Naive thymus-derived CD4-positive, alpha-beta T cell (primary cell): ENCODE results near the gene EYA3. TPM values are rescaled to one million over a fixed set of nuclear protein-coding genes. Genes with fewer than 3 reads are reported as not detected.

ENCODE experiments used
- ATAC-seq: fragments of 150-1000 bp; cut with Tn5 transposase; 2 replicates; pipeline ENCODE4 v1.10.0; 2021; ENCODE audit warnings: mild to moderate bottlenecking, moderate library complexity
- CTCF ChIA-PET: fragments of 350-600 bp; sonication (Branson Sonifier 250); formaldehyde crosslinking; loops from one replicate; lab custom pipeline; 2021; ENCODE audit warnings: antibody characterized with exemption; lab: Charles Lee
- POLR2A ChIA-PET: fragments of 350-600 bp; sonication (Branson Sonifier 250); formaldehyde crosslinking; loops from one replicate; lab custom pipeline; 2021; ENCODE audit warnings: antibody characterized with exemption, inconsistent platforms; lab: Charles Lee
- DNase-seq, 9 donors: peaks; one replicate each; pipeline versions ENCODE4 v3.0.0 to v3.0.0-alpha.2; 2020 to 2022; ENCODE audit warnings: mixed read lengths in 1 of 9
- H3K27ac ChIP-seq: one replicate; pipeline ENCODE4 v1.7.0; 2013; ENCODE audit warnings: mild to moderate bottlenecking, low read depth, low read length, moderate library complexity
- H3K27me3 ChIP-seq, 2 donors: one replicate each; pipeline ENCODE4 v1.7.0; 2013; ENCODE audit warnings: low read length in 2 of 2, mild to moderate bottlenecking in 2 of 2, moderate library complexity in 2 of 2; ENCODE audit not compliant: control insufficient read depth in 2 of 2, insufficient read depth in 2 of 2
- H3K36me3 ChIP-seq, 3 experiments: 1 replicate in 2 of 3; 2 replicates in 1 of 3; pipeline ENCODE4 v1.7.0; 2013; ENCODE audit warnings: low read length in 3 of 3, mild to moderate bottlenecking in 3 of 3, moderate library complexity in 1 of 3; ENCODE audit not compliant: insufficient read depth in 3 of 3, control insufficient read depth in 2 of 3
- H3K4me1 ChIP-seq, 2 donors: one replicate each; pipeline ENCODE4 v1.7.0; 2013; ENCODE audit warnings: low read length in 2 of 2, mild to moderate bottlenecking in 2 of 2, moderate library complexity in 1 of 2; ENCODE audit not compliant: control insufficient read depth in 2 of 2, insufficient read depth in 2 of 2
- H3K4me3 ChIP-seq: 2 replicates; pipeline ENCODE4 v1.7.0; 2013; ENCODE audit warnings: mild to moderate bottlenecking, low read length
- H3K9me3 ChIP-seq, 3 experiments: 1 replicate in 2 of 3; 2 replicates in 1 of 3; pipeline ENCODE4 v1.7.0; 2013; ENCODE audit warnings: low read length in 3 of 3; ENCODE audit not compliant: control insufficient read depth in 2 of 3
- H3K27ac Mint-ChIP-seq, 9 donors: one replicate each; pipeline ENCODE4 v1.8.0; 2020 to 2022; ENCODE audit warnings: mixed read lengths in 9 of 9, mild to moderate bottlenecking in 8 of 9, moderate library complexity in 5 of 9, inconsistent platforms in 2 of 9
- H3K27me3 Mint-ChIP-seq, 5 donors: one replicate each; pipeline ENCODE4 v1.8.0; 2021 to 2022; ENCODE audit warnings: mixed read lengths in 5 of 5, mild to moderate bottlenecking in 1 of 5
- H3K36me3 Mint-ChIP-seq, 5 donors: one replicate each; pipeline ENCODE4 v1.8.0; 2020 to 2022; ENCODE audit warnings: mixed read lengths in 5 of 5, mild to moderate bottlenecking in 3 of 5, inconsistent platforms in 1 of 5
- H3K4me1 Mint-ChIP-seq, 7 donors: one replicate each; pipeline ENCODE4 v1.8.0; 2020 to 2022; ENCODE audit warnings: mixed read lengths in 7 of 7, mild to moderate bottlenecking in 3 of 7, inconsistent platforms in 1 of 7
- H3K4me3 Mint-ChIP-seq, 10 donors: one replicate each; pipeline ENCODE4 v1.8.0; 2020 to 2022; ENCODE audit warnings: mild to moderate bottlenecking in 10 of 10, mixed read lengths in 10 of 10, moderate library complexity in 6 of 10, inconsistent platforms in 2 of 10
- H3K9me3 Mint-ChIP-seq, 11 donors: one replicate each; pipeline ENCODE4 v1.8.0; 2020 to 2022; ENCODE audit warnings: mixed read lengths in 11 of 11, mild to moderate bottlenecking in 4 of 11, inconsistent platforms in 1 of 11, moderate library complexity in 1 of 11
- intact Hi-C, 2 donors: fragments of 100-400 bp; cut with micrococcal nuclease; formaldehyde crosslinking; loops; one replicate each; pipeline ENCODE4 v1.15.1; 2023
- polyA plus RNA-seq, 2 donors: library from polyadenylated mRNA; unstranded; fragments of 300-500 nt; fragmentation: Illumina TruSeq; gene quantifications; one replicate each; pipeline ENCODE4 v1.2.3, GENCODE V29; 2021
- total RNA-seq, 6 experiments: library from RNA in 5 of 6; stranded (reverse) in 5 of 6; gene quantifications; 1 replicate in 5 of 6; 2 replicates in 1 of 6; pipeline ENCODE4 v1.2.3 and lab custom pipeline; 2021 to 2026

Gene EYA3
- total and polyA plus RNA-seq, 7 experiments from 2014 or later: 4.9 to 31.7 (median 18.6) TPM

- intact Hi-C loops: no loop called here
- ChIA-PET POLR2A (interaction anchor here (1.1 kb wide), 1 partner anchor 9 kb away, joined by 3 read pairs; no protein-coding TSS in a partner anchor), CTCF (interaction anchor here (1.1 kb wide), 1 partner anchor 73 kb away, joined by 3 read pairs; no protein-coding TSS in a partner anchor)
- peaks cover 5 to 17% (median 11%) of the 10 kb centered on the region in 5 donors for H3K27me3 Mint-ChIP-seq
- DNase-seq (no peak), ATAC-seq (peak; percentile 51)
- peak overlapping the region in 1 of 10 donors; percentile 57 for H3K4me3 Mint-ChIP-seq
- Histone ChIP-seq H3K4me3 (no peak overlapping the region), H3K9me3 (no peaks in the 10 kb centered on the region), H3K27ac (no peak overlapping the region), H3K4me1 (peaks cover 0 to 6% of the 10 kb centered on the region in 2 donors), H3K36me3 (no peaks in the 10 kb centered on the region), H3K27me3 (no peaks in the 10 kb centered on the region)
- no peaks in the 10 kb centered on the region for H3K9me3 Mint-ChIP-seq
- peaks cover 7 to 45% (median 12%) of the 10 kb centered on the region in 7 donors for H3K4me1 Mint-ChIP-seq
- H3K27ac Mint-ChIP-seq: no peak overlapping the region
- H3K36me3 Mint-ChIP-seq: peaks cover 0 to 3% (median 0%) of the 10 kb centered on the region in 5 donors
Measured at GRCh38 chr1:27931759-27932158, 156.7 kb downstream of the EYA3 start.

- H3K9me3 ChIP-seq: no peaks in the 10 kb centered on the region
- H3K27ac ChIP-seq: no peak overlapping the region
- Mint-ChIP-seq H3K9me3 (no peaks in the 10 kb centered on the region), H3K27ac (peak overlapping the region in 1 of 9 donors; percentile 30), H3K36me3 (peaks cover 0 to 3% (median 0%) of the 10 kb centered on the region in 5 donors), H3K4me3 (peak overlapping the region in 1 of 10 donors; percentile 26), H3K4me1 (peaks cover 7 to 45% (median 12%) of the 10 kb centered on the region in 7 donors), H3K27me3 (peaks cover 5 to 18% (median 11%) of the 10 kb centered on the region in 5 donors)
- DNase-seq (no peak), ATAC-seq (no peak)
- CTCF ChIA-PET: interaction anchor here (1.1 kb wide), 1 partner anchor 72 kb away, joined by 3 read pairs; no protein-coding TSS in a partner anchor
- POLR2A ChIA-PET: interaction anchor here (1.1 kb wide), 1 partner anchor 9 kb away, joined by 3 read pairs; no protein-coding TSS in a partner anchor
- H3K4me3 ChIP-seq: no peak overlapping the region
- H3K27me3 ChIP-seq: no peaks in the 10 kb centered on the region
- no peaks in the 10 kb centered on the region for H3K36me3 ChIP-seq
- intact Hi-C loops: no loop called here
- H3K4me1 ChIP-seq: peaks cover 0 to 6% of the 10 kb centered on the region in 2 donors
Measured at GRCh38 chr1:27931184-27931583, 157.2 kb downstream of the EYA3 start.

GRCh38 chr1:27928216-27928954 is 160.0 kb downstream of the EYA3 start:
- Histone ChIP-seq H3K36me3 (no peaks in the 10 kb centered on the region), H3K27me3 (no peaks in the 10 kb centered on the region), H3K27ac (no peak overlapping the region), H3K9me3 (no peaks in the 10 kb centered on the region), H3K4me1 (no peaks in the 10 kb centered on the region), H3K4me3 (no peak overlapping the region)
- Mint-ChIP-seq H3K27me3 (peaks cover 0 to 14% (median 5%) of the 10 kb centered on the region in 5 donors), H3K9me3 (no peaks in the 10 kb centered on the region), H3K4me3 (no peak overlapping the region), H3K36me3 (peaks cover 0 to 3% (median 0%) of the 10 kb centered on the region in 5 donors), H3K27ac (no peak overlapping the region), H3K4me1 (peaks cover 0 to 31% (median 0%) of the 10 kb centered on the region in 7 donors)
- intact Hi-C loops: no loop called here
- ChIA-PET POLR2A (no interaction called here), CTCF (no interaction called here)
- no peak for ATAC-seq
- no peak for DNase-seq

- H3K27me3 ChIP-seq: peaks cover 0 to 3% of the 10 kb centered on the region in 2 donors
- no peak overlapping the region for H3K27ac ChIP-seq
- Mint-ChIP-seq H3K27ac (no peak overlapping the region), H3K4me1 (no peaks in the 10 kb centered on the region), H3K27me3 (peaks cover 0 to 31% (median 0%) of the 10 kb centered on the region in 5 donors), H3K9me3 (peaks cover 0 to 3% (median 0%) of the 10 kb centered on the region in 11 donors), H3K36me3 (no peaks in the 10 kb centered on the region), H3K4me3 (no peak overlapping the region)
- ATAC-seq (no peak), DNase-seq (no peak)
- intact Hi-C loops: no loop called here
- H3K36me3 ChIP-seq: no peaks in the 10 kb centered on the region
- no peaks in the 10 kb centered on the region for H3K9me3 ChIP-seq
- H3K4me3 ChIP-seq: no peak overlapping the region
- ChIA-PET POLR2A (interaction anchor here (0.7 kb wide), 2 partner anchors 58 to 61 kb away, joined by 3 read pairs; no protein-coding TSS in a partner anchor), CTCF (no interaction called here)
- H3K4me1 ChIP-seq: no peaks in the 10 kb centered on the region
Measured at GRCh38 chr1:27922272-27922671, 166.1 kb downstream of the EYA3 start.

Other genes with a start within 250 kb of the EYA3 start
- 100 to 1,000 TPM in 1 of 5 experiments, 10 to 100 TPM in 4; 48.8 to 234 (median 72.3) TPM for gene THEMIS2, start 216.1 kb downstream of the EYA3 start, total RNA-seq
- gene THEMIS2, start 216.1 kb downstream of the EYA3 start, polyA plus RNA-seq: 10 to 100 TPM; 24.8 to 97.1 TPM
- gene RPA2, start 174.0 kb downstream of the EYA3 start, total RNA-seq: 10 to 100 TPM; 20.6 to 72.4 (median 58.6) TPM
- 100 to 1,000 TPM; 224 to 235 TPM for gene RPA2, start 174.0 kb downstream of the EYA3 start, polyA plus RNA-seq
- gene SMPDL3B, start 153.6 kb downstream of the EYA3 start, total RNA-seq: under 1 TPM in 3 of 5 experiments, not detected in 2; 0.19 to 0.47 (median 0.41) TPM
- gene SMPDL3B, start 153.6 kb downstream of the EYA3 start, polyA plus RNA-seq: not detected
- gene XKR8, start 128.6 kb downstream of the EYA3 start, total RNA-seq: 10 to 100 TPM in 3 of 5 experiments, 1 to 10 TPM in 2; 8.4 to 15.8 (median 10.7) TPM
- gene XKR8, start 128.6 kb downstream of the EYA3 start, polyA plus RNA-seq: 10 to 100 TPM; 10.4 to 22.1 TPM
- 10 to 100 TPM in 1 of 5 experiments, 1 to 10 TPM in 3, under 1 TPM in 1; 0.31 to 21.2 (median 1.2) TPM for gene PTAFR, start 88.1 kb upstream of the EYA3 start, total RNA-seq
- gene PTAFR, start 88.1 kb upstream of the EYA3 start, polyA plus RNA-seq: 1 to 10 TPM in 1 of 2 donors, under 1 TPM in 1; 0.51 to 2.0 TPM
- gene DNAJC8, start 144.4 kb upstream of the EYA3 start, total RNA-seq: 100 to 1,000 TPM in 1 of 5 experiments, 10 to 100 TPM in 4; 54.2 to 102 (median 69.6) TPM
- gene DNAJC8, start 144.4 kb upstream of the EYA3 start, polyA plus RNA-seq: 100 to 1,000 TPM; 148 to 174 TPM
- gene ATP5IF1, start 147.5 kb upstream of the EYA3 start, total RNA-seq: 100 to 1,000 TPM in 4 of 5 experiments, 10 to 100 TPM in 1; 68.2 to 158 (median 104) TPM
- gene ATP5IF1, start 147.5 kb upstream of the EYA3 start, polyA plus RNA-seq: 100 to 1,000 TPM; 541 to 640 TPM
- gene SESN2, start 170.9 kb upstream of the EYA3 start, total RNA-seq: 10 to 100 TPM in 3 of 5 experiments, 1 to 10 TPM in 2; 4.5 to 50.7 (median 11.8) TPM
- 1 to 10 TPM; 2.3 to 4.6 TPM for gene SESN2, start 170.9 kb upstream of the EYA3 start, polyA plus RNA-seq
- gene MED18, start 240.4 kb upstream of the EYA3 start, total RNA-seq: 10 to 100 TPM in 3 of 5 experiments, 1 to 10 TPM in 2; 5.5 to 23.0 (median 14.4) TPM
- 10 to 100 TPM in 1 of 2 donors, 1 to 10 TPM in 1; 4.5 to 13.2 TPM for gene MED18, start 240.4 kb upstream of the EYA3 start, polyA plus RNA-seq